ENCODE measurements around the gene SELENOO.

Gene SELENOO

DNA sequence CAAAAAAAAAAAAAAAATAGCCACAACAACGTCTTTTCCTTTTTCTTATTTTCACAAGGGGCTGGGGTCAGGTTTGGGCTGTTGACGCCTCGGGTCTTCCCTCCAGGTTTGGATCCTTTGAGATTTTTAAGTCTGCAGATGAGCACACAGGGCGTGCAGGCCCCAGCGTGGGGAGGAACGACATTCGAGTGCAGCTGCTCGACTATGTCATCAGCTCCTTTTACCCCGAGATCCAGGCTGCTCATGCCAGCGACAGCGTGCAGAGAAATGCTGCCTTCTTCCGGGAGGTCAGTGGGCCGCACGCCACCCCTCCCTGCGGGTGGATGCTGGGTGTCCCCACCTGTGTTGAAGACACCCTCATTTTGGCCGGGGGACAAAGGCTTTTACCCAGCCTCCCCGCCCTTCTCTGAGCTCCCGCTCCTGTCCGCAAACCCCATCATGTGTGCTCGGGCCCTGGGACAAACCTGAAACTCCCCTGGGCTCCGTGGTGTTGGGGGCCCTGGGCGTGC lies 7.7 kb downstream of the SELENOO start:
- CTCF ChIA-PET = interaction anchor here (0.6 to 2.1 kb wide), 6 partner anchors 10 to 91 kb away, joined by 3 to 14 read pairs (median 5); no protein-coding TSS in a partner anchor
- Mint-ChIP-seq H3K9me3 (no peaks in the 10 kb centered on the region), H3K27me3 (no peaks in the 10 kb centered on the region), H3K4me3 (no peak overlapping the region), H3K36me3 (peaks cover 38% of the 10 kb centered on the region), H3K4me1 (peaks cover 15% of the 10 kb centered on the region), H3K27ac (no peak overlapping the region)
- no peak for DNase-seq

DNA sequence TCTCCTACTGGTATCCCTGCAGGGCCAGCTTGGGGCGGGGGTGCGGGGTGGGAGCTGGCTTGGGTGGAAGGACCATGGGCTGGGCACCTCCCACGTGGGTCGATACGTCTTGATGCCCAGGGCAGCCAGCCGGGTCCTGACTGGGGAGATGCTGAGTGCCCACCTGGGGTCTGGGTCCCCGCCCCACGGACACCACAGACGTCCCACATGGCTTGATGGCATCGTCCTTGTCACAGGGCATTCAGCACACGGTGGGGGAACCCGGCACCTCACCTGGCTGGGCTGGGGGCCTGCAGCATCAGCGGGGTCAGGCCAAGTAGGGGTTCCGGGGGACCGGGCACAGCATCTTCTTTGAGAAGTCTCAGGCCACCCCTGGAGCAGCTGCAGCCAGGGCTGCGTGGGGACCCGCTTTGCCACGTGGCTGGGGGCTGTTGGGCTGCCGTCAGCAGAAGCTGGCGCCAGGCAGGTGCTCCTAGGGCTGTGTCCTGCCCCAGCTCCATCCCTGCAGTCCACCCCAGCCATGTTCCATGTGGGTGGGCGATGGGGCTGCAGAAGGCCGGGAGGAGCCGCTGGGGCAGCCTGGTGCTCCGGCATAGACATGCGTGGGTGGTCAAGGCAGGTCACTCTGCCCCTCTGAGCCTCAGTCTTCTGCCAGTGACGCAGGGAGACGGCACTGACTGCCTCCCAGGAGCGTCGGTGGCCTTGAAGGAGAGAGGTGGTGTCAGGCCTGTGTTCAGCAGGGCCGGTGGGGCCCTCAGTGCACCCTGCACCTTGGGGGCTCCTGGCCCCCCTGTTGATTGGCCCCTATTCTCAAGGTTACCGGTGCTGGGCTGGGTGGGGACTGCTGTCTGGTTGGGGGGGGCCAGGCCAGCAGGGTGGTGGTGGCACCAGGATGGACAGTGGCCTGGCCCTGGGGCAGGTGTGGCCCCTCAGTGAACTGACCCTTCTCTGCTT lies 8.4 kb downstream of the SELENOO start:
- DNase-seq = no peak
- Mint-ChIP-seq H3K27me3 (no peaks in the 10 kb centered on the region), H3K9me3 (no peaks in the 10 kb centered on the region), H3K27ac (no peak overlapping the region), H3K4me1 (peaks cover 11% of the 10 kb centered on the region), H3K36me3 (peaks cover 37% of the 10 kb centered on the region), H3K4me3 (no peak overlapping the region)
- CTCF ChIA-PET = interaction anchor here (0.6 to 2.1 kb wide), 5 partner anchors 9 to 92 kb away, joined by 3 to 14 read pairs (median 4); no protein-coding TSS in a partner anchor

DNA sequence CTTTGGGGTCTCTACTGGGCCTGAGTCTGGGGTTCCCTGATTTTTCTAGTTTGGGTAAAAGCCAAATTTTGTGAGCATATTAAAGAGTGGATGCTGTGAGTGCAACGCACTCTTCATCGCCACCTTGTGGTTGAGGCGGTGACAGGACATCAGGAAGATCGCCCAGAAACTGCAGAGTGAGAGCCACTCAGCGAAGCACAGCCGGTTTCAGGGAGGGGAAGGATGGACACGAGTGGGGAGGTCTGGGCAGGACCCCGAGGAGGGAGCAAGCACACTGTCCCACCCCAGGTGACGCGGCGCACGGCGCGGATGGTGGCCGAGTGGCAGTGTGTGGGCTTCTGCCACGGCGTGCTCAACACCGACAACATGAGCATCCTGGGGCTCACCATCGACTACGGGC lies 9.1 kb downstream of the SELENOO start:
- H3K4me3 Mint-ChIP-seq = no peak overlapping the region
- no peaks in the 10 kb centered on the region for H3K27me3 Mint-ChIP-seq
- DNase-seq = peak; percentile 82
- peaks cover 7% of the 10 kb centered on the region for H3K4me1 Mint-ChIP-seq
- H3K36me3 Mint-ChIP-seq = peaks cover 35% of the 10 kb centered on the region
- no peaks in the 10 kb centered on the region for H3K9me3 Mint-ChIP-seq
- H3K27ac Mint-ChIP-seq = no peak overlapping the region
- CTCF ChIA-PET = no interaction called here

DNA sequence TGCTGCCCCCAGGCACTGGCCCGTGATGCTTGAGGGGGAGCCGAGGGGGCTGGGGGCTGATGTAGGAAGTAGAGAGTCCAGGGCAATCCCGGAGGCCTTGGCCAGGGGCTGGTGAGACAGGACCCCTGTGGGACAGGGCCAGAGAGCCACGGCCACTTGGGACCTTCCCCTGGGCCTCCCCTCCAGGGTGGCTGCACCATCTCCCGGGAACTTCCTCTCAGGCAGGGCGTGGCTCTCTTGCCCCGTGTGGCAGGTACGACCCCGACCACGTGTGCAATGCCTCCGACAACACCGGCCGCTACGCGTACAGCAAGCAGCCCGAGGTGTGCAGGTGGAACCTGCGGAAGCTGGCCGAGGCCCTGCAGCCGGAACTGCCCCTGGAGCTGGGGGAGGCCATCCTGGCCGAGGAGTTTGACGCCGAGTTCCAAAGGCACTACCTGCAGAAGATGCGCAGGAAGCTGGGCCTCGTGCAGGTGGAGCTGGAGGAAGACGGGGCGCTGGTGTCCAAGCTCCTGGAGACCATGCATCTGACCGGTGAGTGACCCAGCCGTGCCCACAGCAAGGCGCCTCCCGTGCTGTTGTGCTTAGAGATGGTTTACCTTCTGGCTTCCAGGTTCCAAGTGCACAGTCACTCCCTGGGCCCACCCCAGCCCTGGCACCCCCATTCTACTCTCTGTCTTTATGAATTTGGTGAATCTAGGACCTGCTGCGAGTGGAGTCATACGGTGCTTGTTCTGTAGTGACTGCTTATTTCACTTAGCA lies 9.7 kb downstream of the SELENOO start:
- no peaks in the 10 kb centered on the region for H3K9me3 Mint-ChIP-seq
- no peak overlapping the region for H3K4me3 Mint-ChIP-seq
- no peak overlapping the region for H3K27ac Mint-ChIP-seq
- CTCF ChIA-PET = interaction anchor here (1.7 to 3.2 kb wide), 2 partner anchors 9 to 62 kb away, joined by 5 to 12 read pairs; no protein-coding TSS in a partner anchor
- H3K4me1 Mint-ChIP-seq = peaks cover 4% of the 10 kb centered on the region
- DNase-seq = no peak
- no peaks in the 10 kb centered on the region for H3K27me3 Mint-ChIP-seq
- H3K36me3 Mint-ChIP-seq = peaks cover 36% of the 10 kb centered on the region

DNA sequence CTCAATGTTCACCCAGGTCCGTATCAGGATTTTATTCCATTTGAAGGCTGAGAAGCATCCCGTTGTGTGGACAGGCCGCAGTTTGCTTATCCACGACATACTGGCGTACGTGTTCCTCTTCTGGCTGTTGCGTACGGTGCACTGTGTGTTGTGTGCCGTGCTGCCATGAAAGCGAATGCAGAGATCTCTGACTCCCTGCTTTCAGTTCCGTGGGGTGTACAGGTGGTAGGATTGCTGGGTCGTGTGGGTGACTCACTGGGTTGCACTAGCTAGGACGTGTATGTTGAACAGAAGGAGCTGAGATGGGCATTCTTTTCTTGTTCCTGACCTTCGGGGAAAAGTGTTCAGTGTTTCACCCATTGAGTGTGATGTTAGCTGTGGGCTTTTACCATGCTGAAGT lies 10.3 kb downstream of the SELENOO start:
- peaks cover 41% of the 10 kb centered on the region for H3K36me3 Mint-ChIP-seq
- H3K27ac Mint-ChIP-seq = no peak overlapping the region
- no peaks in the 10 kb centered on the region for H3K9me3 Mint-ChIP-seq
- H3K4me3 Mint-ChIP-seq = no peak overlapping the region
- H3K27me3 Mint-ChIP-seq = no peaks in the 10 kb centered on the region
- DNase-seq = no peak
- CTCF ChIA-PET = interaction anchor here (1.7 to 3.2 kb wide), 2 partner anchors 9 to 63 kb away, joined by 5 to 12 read pairs; no protein-coding TSS in a partner anchor
- peaks cover 4% of the 10 kb centered on the region for H3K4me1 Mint-ChIP-seq

DNA sequence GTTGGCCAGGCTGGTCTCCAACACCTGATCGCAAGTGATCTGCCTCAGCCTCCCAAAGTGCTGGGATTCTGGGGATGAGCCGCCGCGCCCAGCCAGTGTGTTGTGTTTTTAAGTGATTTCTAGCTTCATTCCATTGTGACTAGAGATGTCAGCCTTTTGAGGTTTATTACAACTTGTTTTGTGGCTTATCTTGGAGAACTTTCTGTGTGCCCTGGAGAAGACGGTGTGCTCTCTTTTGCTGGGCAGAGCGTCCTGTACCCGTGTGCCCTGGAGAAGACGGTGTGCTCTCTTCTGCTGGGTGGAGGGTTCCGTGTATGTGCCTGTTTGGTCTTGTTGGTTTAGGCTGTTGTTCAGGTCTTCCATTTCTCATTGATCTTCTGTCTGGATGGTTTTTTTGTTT lies 12.5 kb downstream of the SELENOO start:
- Mint-ChIP-seq H3K4me1 (peaks cover 4% of the 10 kb centered on the region), H3K27me3 (no peaks in the 10 kb centered on the region), H3K27ac (no peak overlapping the region), H3K36me3 (peaks cover 43% of the 10 kb centered on the region), H3K9me3 (no peaks in the 10 kb centered on the region), H3K4me3 (no peak overlapping the region)
- no peak for DNase-seq
- CTCF ChIA-PET = interaction anchor here (1.5 to 3.2 kb wide), 2 partner anchors 63 to 65 kb away, joined by 3 to 12 read pairs; no protein-coding TSS in a partner anchor

DNA sequence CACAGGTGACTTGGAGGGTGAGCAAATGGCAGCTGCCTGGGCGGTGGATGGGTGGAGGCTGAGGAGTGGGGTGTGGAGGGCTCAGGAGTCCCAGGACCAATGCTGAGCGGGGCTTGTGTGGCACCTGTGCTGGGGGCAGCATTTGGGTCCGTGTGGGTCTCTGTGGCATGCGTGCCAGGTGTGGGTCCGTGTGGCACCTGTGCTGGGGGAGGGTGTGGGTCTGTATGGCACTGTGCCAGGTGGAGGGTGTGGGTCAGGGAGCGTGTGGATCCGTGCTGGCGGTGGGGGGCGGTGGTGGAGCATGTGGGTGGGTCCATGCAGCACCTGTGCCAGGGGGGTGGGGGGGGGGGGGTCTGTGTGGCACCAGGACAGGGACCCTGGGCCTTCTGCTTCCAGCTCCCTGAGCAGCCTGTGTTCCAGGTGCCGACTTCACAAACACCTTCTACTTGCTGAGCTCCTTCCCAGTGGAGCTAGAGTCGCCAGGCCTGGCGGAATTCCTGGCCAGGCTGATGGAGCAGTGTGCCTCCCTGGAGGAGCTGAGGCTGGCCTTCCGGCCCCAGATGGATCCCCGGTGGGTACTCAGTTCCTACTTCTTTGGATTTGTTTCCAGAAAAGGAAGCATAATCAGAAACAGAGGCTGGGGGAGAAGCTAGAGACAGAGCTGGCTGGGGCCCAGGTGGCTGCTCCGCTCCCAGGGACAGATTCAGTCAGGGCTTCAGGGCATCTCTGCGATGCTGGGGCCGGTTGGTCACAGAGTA lies 14.7 kb downstream of the SELENOO start:
- Mint-ChIP-seq H3K27ac (no peak overlapping the region), H3K4me1 (no peaks in the 10 kb centered on the region), H3K9me3 (no peaks in the 10 kb centered on the region), H3K27me3 (no peaks in the 10 kb centered on the region), H3K4me3 (no peak overlapping the region), H3K36me3 (peaks cover 47% of the 10 kb centered on the region)
- no peak for DNase-seq
- CTCF ChIA-PET = interaction anchor here (1.0 kb wide), 1 partner anchor 9 kb away, joined by 4 read pairs; no protein-coding TSS in a partner anchor

DNA sequence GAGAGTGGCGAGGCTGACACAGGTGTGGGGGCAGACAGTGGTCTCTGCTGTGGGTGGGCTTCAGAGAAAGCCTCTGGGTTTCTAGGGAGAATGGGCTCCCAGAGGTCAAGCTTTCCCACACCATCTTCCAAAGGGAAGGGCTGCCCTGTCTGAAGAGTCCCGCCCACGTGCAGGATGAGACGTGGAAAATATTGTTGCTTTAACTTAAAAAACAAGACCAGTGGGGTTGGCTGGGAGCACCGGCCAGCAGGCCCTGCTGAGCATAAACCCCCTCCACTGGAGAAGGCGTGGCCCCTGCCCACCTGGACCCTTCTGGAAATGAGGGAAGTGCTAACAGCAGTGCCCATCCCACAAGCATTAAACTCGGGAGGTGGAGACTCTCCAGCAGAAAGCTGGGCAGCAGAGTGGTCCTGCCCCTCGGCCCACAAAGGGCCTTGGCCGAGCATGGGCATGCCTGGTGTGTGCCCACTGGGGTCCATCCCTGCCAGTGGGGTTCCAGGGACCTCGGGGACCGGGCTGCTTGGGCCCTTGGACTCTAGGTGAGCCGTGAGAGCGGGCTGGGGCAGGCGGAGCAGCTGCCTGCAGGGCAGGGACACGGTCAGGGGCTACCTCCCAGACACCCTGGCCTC lies 15.4 kb downstream of the SELENOO start:
- Mint-ChIP-seq H3K4me1 (no peaks in the 10 kb centered on the region), H3K27ac (no peak overlapping the region), H3K36me3 (peaks cover 52% of the 10 kb centered on the region), H3K4me3 (no peak overlapping the region), H3K27me3 (no peaks in the 10 kb centered on the region), H3K9me3 (no peaks in the 10 kb centered on the region)
- CTCF ChIA-PET = no interaction called here
- no peak for DNase-seq

DNA sequence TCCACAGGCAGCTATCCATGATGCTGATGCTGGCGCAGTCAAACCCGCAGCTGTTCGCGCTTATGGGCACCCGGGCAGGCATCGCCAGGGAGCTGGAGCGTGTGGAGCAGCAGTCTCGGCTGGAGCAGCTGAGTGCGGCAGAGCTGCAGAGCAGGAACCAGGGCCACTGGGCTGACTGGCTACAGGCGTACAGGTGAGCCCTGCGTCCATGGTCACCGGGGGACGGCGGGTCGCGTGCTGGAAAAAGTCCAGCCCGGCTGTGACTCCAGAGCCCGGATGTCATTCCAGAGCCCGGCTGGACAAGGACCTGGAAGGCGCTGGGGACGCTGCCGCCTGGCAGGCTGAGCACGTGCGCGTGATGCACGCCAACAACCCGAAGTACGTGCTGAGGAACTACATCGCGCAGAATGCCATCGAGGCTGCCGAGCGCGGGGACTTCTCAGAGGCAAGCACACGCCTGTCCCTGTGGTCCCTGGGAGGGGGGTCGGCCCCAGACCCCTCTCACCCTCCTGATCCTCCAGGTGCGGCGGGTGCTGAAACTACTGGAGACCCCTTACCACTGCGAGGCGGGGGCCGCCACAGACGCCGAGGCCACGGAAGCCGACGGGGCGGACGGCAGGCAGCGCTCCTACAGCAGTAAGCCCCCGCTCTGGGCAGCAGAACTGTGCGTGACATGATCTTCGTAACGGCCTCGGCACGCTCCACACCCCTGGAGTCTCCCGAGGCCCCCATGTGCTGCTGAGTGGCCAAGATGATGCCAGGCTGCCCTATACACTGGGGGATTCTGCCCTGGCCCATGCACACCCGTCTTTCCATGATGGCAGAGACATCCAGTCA lies 16.1 kb downstream of the SELENOO start:
- H3K4me3 Mint-ChIP-seq = no peak overlapping the region
- H3K4me1 Mint-ChIP-seq = no peaks in the 10 kb centered on the region
- CTCF ChIA-PET = no interaction called here
- no peak for DNase-seq
- H3K36me3 Mint-ChIP-seq = peaks cover 52% of the 10 kb centered on the region
- no peaks in the 10 kb centered on the region for H3K27me3 Mint-ChIP-seq
- H3K9me3 Mint-ChIP-seq = no peaks in the 10 kb centered on the region
- no peak overlapping the region for H3K27ac Mint-ChIP-seq

DNA sequence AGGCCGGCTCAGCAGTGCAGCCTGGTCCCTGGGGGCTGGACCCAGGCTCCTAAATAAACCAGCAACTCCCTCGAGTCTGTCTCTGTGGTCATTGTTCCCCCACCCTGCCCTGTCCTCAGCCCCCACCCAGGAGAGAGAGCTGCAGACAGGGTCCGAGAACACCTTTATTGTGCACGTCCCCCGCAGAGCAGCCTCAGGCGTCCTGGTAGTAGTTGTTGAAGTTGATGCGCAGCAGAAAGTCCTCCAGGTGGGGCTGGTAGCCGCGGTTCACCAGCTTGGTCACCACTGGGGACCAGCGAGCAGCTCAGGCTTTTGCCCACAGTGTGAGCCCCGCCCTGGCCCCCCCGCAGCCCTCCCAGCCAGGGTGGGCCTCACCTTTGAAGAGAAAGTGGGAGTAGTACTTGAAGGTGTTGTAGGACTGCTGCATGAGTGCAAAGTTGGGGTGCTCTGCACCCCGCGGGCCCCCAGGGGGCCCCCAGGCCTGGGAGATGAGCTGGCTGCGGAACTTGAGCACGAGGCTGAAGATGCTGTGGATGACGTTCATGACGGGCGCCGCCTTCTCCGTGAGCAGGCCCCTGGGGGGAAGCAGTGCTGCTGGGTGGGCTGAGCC lies 16.8 kb downstream of the SELENOO start:
- H3K27ac Mint-ChIP-seq = no peak overlapping the region
- peaks cover 49% of the 10 kb centered on the region for H3K36me3 Mint-ChIP-seq
- no peaks in the 10 kb centered on the region for H3K4me1 Mint-ChIP-seq
- CTCF ChIA-PET = no interaction called here
- H3K27me3 Mint-ChIP-seq = no peaks in the 10 kb centered on the region
- H3K4me3 Mint-ChIP-seq = no peak overlapping the region
- no peak for DNase-seq
- no peaks in the 10 kb centered on the region for H3K9me3 Mint-ChIP-seq

DNA sequence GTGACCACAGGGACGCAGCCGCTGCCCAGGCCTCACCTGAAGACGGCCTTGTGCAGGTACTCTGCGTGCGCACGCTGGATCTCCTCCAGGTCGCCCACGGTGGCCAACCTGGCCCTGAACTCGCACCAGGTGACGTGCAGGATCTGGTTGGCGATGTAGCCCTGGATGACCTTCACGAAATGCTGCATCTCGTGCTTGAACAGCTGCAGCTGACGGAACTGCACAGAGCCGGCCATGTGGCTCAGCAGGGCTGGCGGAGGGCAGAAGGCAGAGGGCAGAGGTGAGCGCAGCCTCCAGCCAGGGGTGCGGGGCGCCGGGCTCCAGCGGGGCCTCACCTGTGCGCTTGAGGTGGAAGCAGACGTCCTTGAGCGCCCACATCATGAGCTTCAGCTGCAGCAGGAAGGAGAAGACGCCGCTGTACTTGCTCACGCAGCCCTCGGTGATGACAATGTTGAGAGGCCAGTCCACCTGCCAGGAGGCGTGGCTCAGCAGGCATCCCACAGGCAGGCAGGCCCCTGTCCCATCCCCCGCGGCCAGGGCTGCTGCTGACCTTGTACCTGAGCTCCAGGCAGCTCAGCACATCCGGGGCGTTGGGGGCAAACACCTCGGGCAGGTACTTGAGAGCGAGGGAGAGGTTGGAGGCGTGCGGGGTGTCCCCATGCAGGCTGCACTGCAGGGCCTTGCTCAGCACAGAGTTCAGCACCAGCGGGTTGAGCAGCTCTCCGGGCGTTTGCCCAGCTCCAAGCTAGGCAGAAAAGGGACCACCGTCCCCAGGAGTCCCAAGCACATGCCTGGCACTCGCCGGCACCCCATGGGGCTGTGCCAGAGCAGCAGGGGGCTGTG lies 17.6 kb downstream of the SELENOO start:
- CTCF ChIA-PET = interaction anchor here (1.0 kb wide), 1 partner anchor 9 kb away, joined by 3 read pairs; no protein-coding TSS in a partner anchor
- DNase-seq = no peak
- Mint-ChIP-seq H3K27ac (no peak overlapping the region), H3K27me3 (no peaks in the 10 kb centered on the region), H3K4me1 (no peaks in the 10 kb centered on the region), H3K36me3 (peaks cover 50% of the 10 kb centered on the region), H3K4me3 (no peak overlapping the region), H3K9me3 (no peaks in the 10 kb centered on the region)

Measured in activated naive CD4-positive, alpha-beta T cell treated with anti-CD3 and anti-CD28 coated beads, Interleukin-2, amount 10 ng/mL, durations not matched to agents 7 days and 5 days (primary cell).